Mesothelial cell of epicardium (in vitro differentiated cells): ENCODE measurements around the gene ANKRD1. TPM values are rescaled to one million over a fixed set of nuclear protein-coding genes. Genes with fewer than 3 reads are reported as not detected.

ENCODE experiments used
- DNase-seq, 2 experiments: peaks; one replicate each; pipeline ENCODE4 v3.0.0; 2021; ENCODE audit warnings: low spot score in 2 of 2; ENCODE audit not compliant: unreplicated experiment in 2 of 2
- H3K27ac Mint-ChIP-seq: 2 replicates; pipeline ENCODE4 v1.8.0; 2021; ENCODE audit warnings: mixed read lengths
- H3K27me3 Mint-ChIP-seq: 2 replicates; pipeline ENCODE4 v1.8.0; 2021; ENCODE audit warnings: low read depth, mixed read lengths
- H3K36me3 Mint-ChIP-seq: 2 replicates; pipeline ENCODE4 v1.8.0; 2021; ENCODE audit warnings: mixed read lengths
- H3K4me1 Mint-ChIP-seq: 2 replicates; pipeline ENCODE4 v1.8.0; 2021; ENCODE audit warnings: mixed read lengths
- H3K4me3 Mint-ChIP-seq: 2 replicates; pipeline ENCODE4 v1.8.0; 2021; ENCODE audit warnings: mild to moderate bottlenecking, moderate library complexity, mixed read lengths
- H3K9me3 Mint-ChIP-seq: 2 replicates; pipeline ENCODE4 v1.8.0; 2021; ENCODE audit warnings: mixed read lengths
- CTCF ChIP-seq: fragments of 200-600 bp; sonication (generic); IDR thresholded peaks from one replicate; pipeline ENCODE4 v1.5.0; 2021; ENCODE audit warnings: antibody characterized with exemption; ENCODE audit not compliant: unreplicated experiment
- total RNA-seq: library from RNA; stranded (reverse); gene quantifications from 3 replicates; pipeline ENCODE4 v1.2.1, GENCODE V29; 2021

The ANKRD1 gene
- total RNA-seq, 1 donor from 2014 or later, result 5.2 TPM

- no peak for DNase-seq
- H3K27me3 Mint-ChIP-seq, result no peaks in the 10 kb centered on the region
- H3K4me3 Mint-ChIP-seq, result no peak overlapping the region
- H3K36me3 Mint-ChIP-seq, result no peaks in the 10 kb centered on the region
- peaks cover 9% of the 10 kb centered on the region for H3K4me1 Mint-ChIP-seq
- H3K9me3 Mint-ChIP-seq, result peaks cover 3% of the 10 kb centered on the region
- H3K27ac Mint-ChIP-seq, result no peak overlapping the region
- TF ChIP-seq CTCF, result no peak
Measured at GRCh38 chr10:90966146-90966545, 45.3 kb upstream of the ANKRD1 start.

GRCh38 chr10:90965720-90966119 lies 44.8 kb upstream of the ANKRD1 start:
- no peak overlapping the region for H3K4me3 Mint-ChIP-seq
- TF ChIP-seq CTCF, result no peak
- DNase-seq, result no peak
- H3K36me3 Mint-ChIP-seq, result no peaks in the 10 kb centered on the region
- H3K27ac Mint-ChIP-seq, result no peak overlapping the region
- H3K27me3 Mint-ChIP-seq, result no peaks in the 10 kb centered on the region
- peaks cover 9% of the 10 kb centered on the region for H3K4me1 Mint-ChIP-seq
- H3K9me3 Mint-ChIP-seq, result no peaks in the 10 kb centered on the region

GRCh38 chr10:90964781-90965465 lies 44.0 kb upstream of the ANKRD1 start:
- no peaks in the 10 kb centered on the region for H3K9me3 Mint-ChIP-seq
- TF ChIP-seq CTCF, result no peak
- no peaks in the 10 kb centered on the region for H3K27me3 Mint-ChIP-seq
- no peak overlapping the region for H3K4me3 Mint-ChIP-seq
- no peak overlapping the region for H3K27ac Mint-ChIP-seq
- no peak for DNase-seq
- H3K36me3 Mint-ChIP-seq, result no peaks in the 10 kb centered on the region
- H3K4me1 Mint-ChIP-seq, result peaks cover 9% of the 10 kb centered on the region

GRCh38 chr10:90963331-90963730 lies 42.4 kb upstream of the ANKRD1 start:
- no peaks in the 10 kb centered on the region for H3K27me3 Mint-ChIP-seq
- no peak overlapping the region for H3K27ac Mint-ChIP-seq
- peaks cover 3% of the 10 kb centered on the region for H3K4me1 Mint-ChIP-seq
- no peak for TF ChIP-seq CTCF
- H3K36me3 Mint-ChIP-seq, result no peaks in the 10 kb centered on the region
- H3K9me3 Mint-ChIP-seq, result no peaks in the 10 kb centered on the region
- no peak for DNase-seq
- H3K4me3 Mint-ChIP-seq, result no peak overlapping the region

- no peaks in the 10 kb centered on the region for H3K9me3 Mint-ChIP-seq
- TF ChIP-seq CTCF, result no peak
- peaks cover under 1% of the 10 kb centered on the region for H3K4me1 Mint-ChIP-seq
- H3K4me3 Mint-ChIP-seq, result no peak overlapping the region
- no peak for DNase-seq
- H3K36me3 Mint-ChIP-seq, result no peaks in the 10 kb centered on the region
- no peaks in the 10 kb centered on the region for H3K27me3 Mint-ChIP-seq
- no peak overlapping the region for H3K27ac Mint-ChIP-seq
Measured at GRCh38 chr10:90960355-90960814, 39.5 kb upstream of the ANKRD1 start.
